ENCODE data around the gene DACH1. TPM values are rescaled to one million over a fixed set of nuclear protein-coding genes. Genes with fewer than 3 reads are reported as not detected.
"Not testable (repeated sequence)": the region's sequence is repeated elsewhere in the genome, so short reads cannot be mapped to it uniquely, and the experiment has no call there.

The DACH1 gene
- total RNA-seq, 1 experiment from 2014 or later: 1.2 TPM

GRCh38 chr13:71842003-71842402, 25.0 kb downstream of the DACH1 start:
- intact Hi-C loops (cut with micrococcal nuclease; ENCODE audit: unreplicated experiment): no loop called here
- CTCF ChIA-PET: no interaction called here
- H3K4me1 ChIP-seq: no peaks in the 10 kb centered on the region
- H3K27ac Mint-ChIP-seq (ENCODE audit: unreplicated experiment): no peak overlapping the region
- H3K4me1 Mint-ChIP-seq (ENCODE audit: low read depth, unreplicated experiment): no peaks in the 10 kb centered on the region
- H3K9me3 ChIP-seq: no peaks in the 10 kb centered on the region
- no peaks in the 10 kb centered on the region for H3K36me3 Mint-ChIP-seq (ENCODE audit: insufficient read depth, unreplicated experiment)
- H3K27me3 ChIP-seq (replicated peaks; ENCODE audit: control insufficient read depth, insufficient read depth, low read length): no peaks in the 10 kb centered on the region
- no peak overlapping the region for H3K4me3 Mint-ChIP-seq (ENCODE audit: unreplicated experiment)
- no peaks in the 10 kb centered on the region for H3K36me3 ChIP-seq (ENCODE audit: control insufficient read depth, insufficient read depth, low read length)
- H3K4me3 ChIP-seq (ENCODE audit: low read depth, low read length): no peak overlapping the region
- no peaks in the 10 kb centered on the region for H3K27me3 Mint-ChIP-seq (ENCODE audit: insufficient read depth, unreplicated experiment)
- H3K9me3 Mint-ChIP-seq (ENCODE audit: unreplicated experiment): no peaks in the 10 kb centered on the region
- no peak for TF ChIP-seq CTCF (IDR thresholded peaks at IDR 0.05; ENCODE audit: insufficient read depth in 1 of 2, low read depth in 1 of 2, low read length in 1 of 2, severe bottlenecking in 1 of 2, unreplicated experiment in 1 of 2)
- POLR2A ChIA-PET: no interaction called here
- no peak for DNase-seq
- no TSS peak for BruUV-seq (replicated peaks)

- Mint-ChIP-seq H3K9me3 (ENCODE audit: unreplicated experiment) (no peaks in the 10 kb centered on the region), H3K4me3 (ENCODE audit: unreplicated experiment) (no peak overlapping the region), H3K4me1 (ENCODE audit: low read depth, unreplicated experiment) (no peaks in the 10 kb centered on the region), H3K36me3 (ENCODE audit: insufficient read depth, unreplicated experiment) (no peaks in the 10 kb centered on the region), H3K27ac (ENCODE audit: unreplicated experiment) (no peak overlapping the region), H3K27me3 (ENCODE audit: insufficient read depth, unreplicated experiment) (no peaks in the 10 kb centered on the region)
- no TSS peak for BruUV-seq (replicated peaks)
- DNase-seq: no peak
- Histone ChIP-seq H3K27me3 (replicated peaks; ENCODE audit: control insufficient read depth, insufficient read depth, low read length) (no peaks in the 10 kb centered on the region), H3K9me3 (no peaks in the 10 kb centered on the region), H3K4me1 (no peaks in the 10 kb centered on the region), H3K4me3 (ENCODE audit: low read depth, low read length) (no peak overlapping the region), H3K36me3 (ENCODE audit: control insufficient read depth, insufficient read depth, low read length) (no peaks in the 10 kb centered on the region)
- no peak for TF ChIP-seq CTCF (IDR thresholded peaks at IDR 0.05; ENCODE audit: insufficient read depth in 1 of 2, low read depth in 1 of 2, low read length in 1 of 2, severe bottlenecking in 1 of 2, unreplicated experiment in 1 of 2)
- CTCF ChIA-PET: no interaction called here
- intact Hi-C loops (cut with micrococcal nuclease; ENCODE audit: unreplicated experiment): no loop called here
- POLR2A ChIA-PET: no interaction called here
These were observed 28.2 kb downstream of the DACH1 start for GRCh38 chr13:71838842-71839241.

- H3K36me3 ChIP-seq (ENCODE audit: control insufficient read depth, insufficient read depth, low read length); POLR2A ChIA-PET; H3K4me3 ChIP-seq (ENCODE audit: low read depth, low read length); H3K4me1 Mint-ChIP-seq (ENCODE audit: low read depth, unreplicated experiment); BruUV-seq (replicated peaks); DNase-seq; H3K36me3 Mint-ChIP-seq (ENCODE audit: insufficient read depth, unreplicated experiment); H3K27ac Mint-ChIP-seq (ENCODE audit: unreplicated experiment); H3K27me3 ChIP-seq (replicated peaks; ENCODE audit: control insufficient read depth, insufficient read depth, low read length); CTCF ChIA-PET; H3K9me3 ChIP-seq; H3K9me3 Mint-ChIP-seq (ENCODE audit: unreplicated experiment); H3K27me3 Mint-ChIP-seq (ENCODE audit: insufficient read depth, unreplicated experiment); H3K4me3 Mint-ChIP-seq (ENCODE audit: unreplicated experiment); H3K4me1 ChIP-seq; intact Hi-C loops (cut with micrococcal nuclease; ENCODE audit: unreplicated experiment): not testable (repeated sequence)
These were observed 29.4 kb downstream of the DACH1 start for GRCh38 chr13:71837582-71837981.

- no peak overlapping the region for H3K27ac Mint-ChIP-seq (ENCODE audit: unreplicated experiment)
- intact Hi-C loops (cut with micrococcal nuclease; ENCODE audit: unreplicated experiment): no loop called here
- BruUV-seq (replicated peaks): no TSS peak
These were observed 35.3 kb downstream of the DACH1 start for GRCh38 chr13:71831716-71832115.

More at GRCh38 chr13:71831716-71832115, 35.3 kb downstream of the DACH1 start:
- no peak for DNase-seq
- H3K36me3 Mint-ChIP-seq (ENCODE audit: insufficient read depth, unreplicated experiment): no peaks in the 10 kb centered on the region
- H3K9me3 ChIP-seq: no peaks in the 10 kb centered on the region
- TF ChIP-seq CTCF (IDR thresholded peaks at IDR 0.05; ENCODE audit: insufficient read depth in 1 of 2, low read depth in 1 of 2, low read length in 1 of 2, severe bottlenecking in 1 of 2, unreplicated experiment in 1 of 2): no peak
- no peaks in the 10 kb centered on the region for H3K4me1 ChIP-seq
- no peak overlapping the region for H3K4me3 ChIP-seq (ENCODE audit: low read depth, low read length)
- H3K4me1 Mint-ChIP-seq (ENCODE audit: low read depth, unreplicated experiment): no peaks in the 10 kb centered on the region
- ChIA-PET POLR2A (no interaction called here), CTCF (no interaction called here)
- H3K36me3 ChIP-seq (ENCODE audit: control insufficient read depth, insufficient read depth, low read length): no peaks in the 10 kb centered on the region
- no peaks in the 10 kb centered on the region for H3K9me3 Mint-ChIP-seq (ENCODE audit: unreplicated experiment)
- no peaks in the 10 kb centered on the region for H3K27me3 ChIP-seq (replicated peaks; ENCODE audit: control insufficient read depth, insufficient read depth, low read length)
- no peak overlapping the region for H3K4me3 Mint-ChIP-seq (ENCODE audit: unreplicated experiment)
- peaks cover 3% of the 10 kb centered on the region for H3K27me3 Mint-ChIP-seq (ENCODE audit: insufficient read depth, unreplicated experiment)

Data from Caco-2 (cell line).